Mammary epithelial cell (primary cell): ENCODE data around the gene ZNF197.
"Not testable (repeated sequence)": the region's sequence is repeated elsewhere in the genome, so short reads cannot be mapped to it uniquely, and the experiment has no call there.

ENCODE experiments used
- EZH2 ChIP-seq: IDR thresholded peaks from 2 replicates; pipeline ENCODE4 v1.6.1; 2012; ENCODE audit warnings: low read length, inconsistent platforms, borderline replicate concordance
- TF ChIP-seq, protein P1 (sequence below), 2 donors: IDR thresholded peaks in 1 of 2; conservative IDR thresholded peaks in 1 of 2; 2 replicates each; pipeline ENCODE4 v1.5.1; 2011 to 2012; ENCODE audit warnings: inconsistent platforms in 2 of 2, low read length in 2 of 2, mild to moderate bottlenecking in 2 of 2, control low read depth in 1 of 2, low read depth in 1 of 2; ENCODE audit not compliant: insufficient read depth in 1 of 2; ENCODE audit errors: extremely low read depth in 1 of 2

DNA sequence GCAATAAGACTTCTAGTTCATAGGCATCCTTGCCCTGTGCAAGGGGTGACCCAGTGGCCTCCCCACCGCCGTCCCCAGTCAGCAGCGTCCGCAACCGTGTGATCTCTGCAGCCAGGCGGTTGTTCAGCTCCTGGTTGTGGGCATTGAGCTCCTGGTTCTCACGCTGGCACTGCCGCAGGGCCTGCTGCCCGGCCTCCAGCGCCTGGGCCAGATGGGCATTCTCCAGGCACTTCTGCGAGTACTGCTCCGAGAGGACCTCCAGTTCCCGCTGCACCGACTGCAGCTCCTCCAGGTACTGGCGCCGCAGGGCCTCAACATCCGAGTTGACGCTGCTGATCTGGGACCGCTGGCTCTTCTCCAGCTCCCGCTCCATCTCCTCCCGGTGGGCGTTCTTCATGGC lies 46.5 kb upstream of the ZNF197 start:
- TF ChIP-seq, protein P1, sequence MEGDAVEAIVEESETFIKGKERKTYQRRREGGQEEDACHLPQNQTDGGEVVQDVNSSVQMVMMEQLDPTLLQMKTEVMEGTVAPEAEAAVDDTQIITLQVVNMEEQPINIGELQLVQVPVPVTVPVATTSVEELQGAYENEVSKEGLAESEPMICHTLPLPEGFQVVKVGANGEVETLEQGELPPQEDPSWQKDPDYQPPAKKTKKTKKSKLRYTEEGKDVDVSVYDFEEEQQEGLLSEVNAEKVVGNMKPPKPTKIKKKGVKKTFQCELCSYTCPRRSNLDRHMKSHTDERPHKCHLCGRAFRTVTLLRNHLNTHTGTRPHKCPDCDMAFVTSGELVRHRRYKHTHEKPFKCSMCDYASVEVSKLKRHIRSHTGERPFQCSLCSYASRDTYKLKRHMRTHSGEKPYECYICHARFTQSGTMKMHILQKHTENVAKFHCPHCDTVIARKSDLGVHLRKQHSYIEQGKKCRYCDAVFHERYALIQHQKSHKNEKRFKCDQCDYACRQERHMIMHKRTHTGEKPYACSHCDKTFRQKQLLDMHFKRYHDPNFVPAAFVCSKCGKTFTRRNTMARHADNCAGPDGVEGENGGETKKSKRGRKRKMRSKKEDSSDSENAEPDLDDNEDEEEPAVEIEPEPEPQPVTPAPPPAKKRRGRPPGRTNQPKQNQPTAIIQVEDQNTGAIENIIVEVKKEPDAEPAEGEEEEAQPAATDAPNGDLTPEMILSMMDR (conservative IDR thresholded peaks at IDR 0.05 in 1 of 2, IDR thresholded peaks at IDR 0.05 in 1 of 2; ENCODE audit: extremely low read depth in 1 of 2, insufficient read depth in 1 of 2, low read depth in 1 of 2, low read length in 2 of 2), result not testable (repeated sequence)
- TF ChIP-seq EZH2, result not testable (repeated sequence)
